ENCODE data around the gene P2RY14.

GRCh38 chr3:151226825-151227224 lies 51.5 kb downstream of the P2RY14 start:
- TF ChIP-seq CTCF (conservative IDR thresholded peaks at IDR 0.05), result no peak
- no peak for TF ChIP-seq ZFX (IDR thresholded peaks at IDR 0.05)

All from C4-2B (cell line).